SU-DHL-6 (cell line): ENCODE results near the gene NKD1.

Source experiments
- H2AFZ ChIP-seq: fragments of 200-600 bp; sonication (generic); 2 replicates; pipeline ENCODE4 v1.6.1; 2014; ENCODE audit warnings: low read depth, mild to moderate bottlenecking, moderate library complexity, mixed read lengths, antibody characterized with exemption, low read length; ENCODE audit not compliant: severe bottlenecking
- H3F3A ChIP-seq: fragments of 200-600 bp; shearing (Covaris generic); 2 replicates; pipeline ENCODE4 v1.6.0; 2016; ENCODE audit warnings: antibody characterized with exemption, mild to moderate bottlenecking; ENCODE audit not compliant: insufficient read depth
- H3K27ac ChIP-seq: fragments of 200-600 bp; sonication (generic); 2 replicates; pipeline ENCODE4 v1.5.1; 2016; ENCODE audit warnings: low read depth, mild to moderate bottlenecking, low read length, moderate library complexity, mixed read lengths
- H3K27me3 ChIP-seq: fragments of 200-600 bp; sonication (generic), shearing (Covaris generic); 2 replicates; pipeline ENCODE4 v1.6.0; 2014; ENCODE audit warnings: mild to moderate bottlenecking, low read length
- H3K36me3 ChIP-seq: fragments of 200-600 bp; sonication (generic); 2 replicates; pipeline ENCODE4 v1.6.1; 2014; ENCODE audit warnings: mild to moderate bottlenecking, low read length, mixed read lengths
- H3K4me2 ChIP-seq: fragments of 300-600, 200-600 bp; shearing (Covaris generic), sonication (generic); 2 replicates; pipeline ENCODE4 v1.6.0; 2014; ENCODE audit warnings: low read length, low read depth, mild to moderate bottlenecking; ENCODE audit not compliant: poor library complexity, severe bottlenecking
- H3K4me3 ChIP-seq: fragments of 200-600 bp; sonication (generic); 2 replicates; pipeline ENCODE4 v1.5.1; 2014; ENCODE audit warnings: antibody characterized with exemption, low read length, mild to moderate bottlenecking, mixed read lengths; ENCODE audit not compliant: insufficient read depth, poor library complexity, severe bottlenecking
- H3K79me2 ChIP-seq: fragments of 200-600 bp; sonication (generic); 2 replicates; pipeline ENCODE4 v1.6.1; 2014; ENCODE audit warnings: mild to moderate bottlenecking, low read length, moderate library complexity; ENCODE audit not compliant: insufficient read depth
- H3K9ac ChIP-seq: fragments of 200-600 bp; sonication (generic); 2 replicates; pipeline ENCODE4 v1.7.0; 2014; ENCODE audit warnings: mild to moderate bottlenecking, low read length
- H3K9me2 ChIP-seq: fragments of 200-600 bp; sonication (generic); replicated peaks from 2 replicates; pipeline ENCODE4 v1.6.1; 2014; ENCODE audit warnings: low read length; ENCODE audit not compliant: insufficient read depth
- H3K9me3 ChIP-seq: fragments of 200-600 bp; sonication (generic); 2 replicates; pipeline ENCODE4 v1.6.1; 2014; ENCODE audit warnings: low read length, mixed read lengths; ENCODE audit not compliant: insufficient read depth
- H4K20me1 ChIP-seq: fragments of 200-600 bp; sonication (generic); 2 replicates; pipeline ENCODE4 v1.6.1; 2014; ENCODE audit warnings: low read depth, mild to moderate bottlenecking, antibody characterized with exemption, low read length, moderate library complexity, mixed read lengths
- CTCF ChIP-seq: fragments of 200-600 bp; sonication (generic); IDR thresholded peaks from one replicate; pipeline ENCODE4 v1.5.1; 2017; ENCODE audit warnings: antibody characterized with exemption, mild to moderate bottlenecking, low read length, moderate library complexity; ENCODE audit not compliant: insufficient read depth, poor library complexity, severe bottlenecking
- EZH2phosphoT487 ChIP-seq: fragments of 200-600 bp; sonication (generic), shearing (Covaris generic); conservative IDR thresholded peaks from 2 replicates; pipeline ENCODE4 v1.6.1; 2018; ENCODE audit warnings: mild to moderate bottlenecking, antibody characterized with exemption, low read length, moderate library complexity, mixed read lengths

NKD1 gene

GRCh38 chr16:50515218-50515617 is 33.0 kb upstream of the NKD1 start:
- Histone ChIP-seq H3K9me3 (no peaks in the 10 kb centered on the region), H3K27ac (no peak overlapping the region), H4K20me1 (no peaks in the 10 kb centered on the region), H3K9ac (no peak overlapping the region), H3K4me3 (no peak overlapping the region), H3K9me2 (no peaks in the 10 kb centered on the region), H3K27me3 (no peaks in the 10 kb centered on the region), H3K4me2 (no peak overlapping the region), H3F3A (no peaks in the 10 kb centered on the region), H2AFZ (no peak overlapping the region), H3K79me2 (no peaks in the 10 kb centered on the region), H3K36me3 (no peaks in the 10 kb centered on the region)
- TF ChIP-seq EZH2phosphoT487 (no peak), CTCF (no peak)

- no peak overlapping the region for H3K4me3 ChIP-seq
- no peaks in the 10 kb centered on the region for H4K20me1 ChIP-seq
- no peaks in the 10 kb centered on the region for H3K79me2 ChIP-seq
- no peaks in the 10 kb centered on the region for H3K36me3 ChIP-seq
- no peak for TF ChIP-seq EZH2phosphoT487
- TF ChIP-seq CTCF = no peak
- no peak overlapping the region for H3K4me2 ChIP-seq
- no peaks in the 10 kb centered on the region for H3K9me3 ChIP-seq
- H3K27ac ChIP-seq = no peak overlapping the region
- H3K27me3 ChIP-seq = no peaks in the 10 kb centered on the region
- no peaks in the 10 kb centered on the region for H3F3A ChIP-seq
- no peaks in the 10 kb centered on the region for H3K9me2 ChIP-seq
- H2AFZ ChIP-seq = no peak overlapping the region
- no peak overlapping the region for H3K9ac ChIP-seq
These were observed 31.8 kb upstream of the NKD1 start for GRCh38 chr16:50516401-50516800.

- no peaks in the 10 kb centered on the region for H4K20me1 ChIP-seq
- no peaks in the 10 kb centered on the region for H3K27me3 ChIP-seq
- H3K9me2 ChIP-seq = no peaks in the 10 kb centered on the region
- no peaks in the 10 kb centered on the region for H3K9me3 ChIP-seq
- H2AFZ ChIP-seq = no peak overlapping the region
- no peaks in the 10 kb centered on the region for H3F3A ChIP-seq
- no peak overlapping the region for H3K9ac ChIP-seq
- H3K79me2 ChIP-seq = no peaks in the 10 kb centered on the region
- no peaks in the 10 kb centered on the region for H3K36me3 ChIP-seq
- H3K27ac ChIP-seq = no peak overlapping the region
- no peak for TF ChIP-seq CTCF
- TF ChIP-seq EZH2phosphoT487 = no peak
- H3K4me2 ChIP-seq = no peak overlapping the region
- no peak overlapping the region for H3K4me3 ChIP-seq
These were observed 31.3 kb upstream of the NKD1 start for GRCh38 chr16:50516890-50517289.
